HG02798 (cell line): ENCODE results near the gene TAMALIN.

Experiments
- ATAC-seq: cut with Tn5 transposase; IDR thresholded peaks from one replicate; pipeline ENCODE4 v1.9.1; 2021; ENCODE audit warnings: mild to moderate bottlenecking; ENCODE audit not compliant: unreplicated experiment, poor library complexity

TAMALIN gene

GRCh38 chr12:52063981-52064649 lies 57.4 kb downstream of the TAMALIN start:
- no peak for ATAC-seq
